Heart left ventricle (tissue), 16 donors: ENCODE data around the gene COL6A1. TPM values are rescaled to one million over a fixed set of nuclear protein-coding genes. Genes with fewer than 3 reads are reported as not detected.

ENCODE experiments used
- ATAC-seq, 4 donors: fragments of 200-7000 bp; cut with Tn5 transposase; one replicate each; pipeline ENCODE4 v1.9.1; 2020 to 2022; ENCODE audit warnings: moderate library complexity in 4 of 4, mild to moderate bottlenecking in 3 of 4, moderate number of reproducible peaks in 1 of 4
- DNase-seq, 5 donors: peaks; one replicate each; pipeline ENCODE4 v3.0.0-alpha.2; 2020
- H3K27ac ChIP-seq, 12 donors: fragments of 200-600 bp; sonication (generic) in 4 of 12; one replicate each; pipeline versions ENCODE4 v1.5.0 to v1.8.0; 2016 to 2022; ENCODE audit warnings: mild to moderate bottlenecking in 2 of 12
- H3K27me3 ChIP-seq, 9 donors: fragments of 200-600 bp; sonication (generic) in 2 of 9; one replicate each; pipeline versions ENCODE4 v1.5.1 to v1.8.0; 2016 to 2022; ENCODE audit warnings: mild to moderate bottlenecking in 3 of 9
- H3K36me3 ChIP-seq, 9 donors: fragments of 200-600 bp; sonication (generic) in 2 of 9; one replicate each; pipeline versions ENCODE4 v1.5.0 to v1.8.0; 2018 to 2022; ENCODE audit warnings: mild to moderate bottlenecking in 2 of 9
- H3K4me1 ChIP-seq, 12 donors: fragments of 200-600 bp; sonication (generic) in 4 of 12; one replicate each; pipeline versions ENCODE4 v1.5.0 to v1.8.0; 2016 to 2022; ENCODE audit warnings: mild to moderate bottlenecking in 3 of 12
- H3K4me3 ChIP-seq, 12 donors: fragments of 200-600 bp; sonication (generic) in 4 of 12; one replicate each; pipeline versions ENCODE4 v1.5.0 to v1.8.0; 2017 to 2022; ENCODE audit warnings: mild to moderate bottlenecking in 9 of 12, moderate library complexity in 4 of 12
- H3K9me3 ChIP-seq, 12 donors: fragments of 200-600 bp; sonication (generic) in 4 of 12; one replicate each; pipeline versions ENCODE4 v1.5.0 to v1.8.0; 2016 to 2022; ENCODE audit warnings: mild to moderate bottlenecking in 1 of 12
- POLR2A ChIP-seq, 2 donors: fragments of 450-650 bp; IDR thresholded peaks; one replicate each; pipeline ENCODE4 v1.6.1; 2017; ENCODE audit warnings: antibody characterized with exemption in 2 of 2, mild to moderate bottlenecking in 2 of 2, moderate library complexity in 2 of 2
- WGBS, 4 donors: extraction: QIAGEN DNeasy Blood & Tissue Kit in 2 of 4; methylation state at CpG; one replicate each; pipeline versions ENCODE4 v1.1.5 to v1.1.7; 2013 to 2018; 5-methylcytosine and 5-hydroxymethylcytosine counted together
- intact Hi-C, 10 donors: fragments of 100-400 bp; cut with DNase I; formaldehyde crosslinking; loops; one replicate each; pipeline versions ENCODE4 v1.11.1 to v1.14.2; 2022
- polyA plus RNA-seq, 2 donors: library from polyadenylated mRNA; stranded (reverse); fragments of 200-250 nt; gene quantifications; one replicate each; pipeline ENCODE4 v1.2.3, GENCODE V29; 2013
- total RNA-seq, 9 donors: library from RNA; depleted of rRNA in 2 of 9; stranded (reverse); fragments of >200 nt in 2 of 9; fragmentation: NEBNext Ultra II Directional in 3 of 9; extraction: Animal tissue kit (Norgen Biotek cat#: 25700) in 3 of 9; gene quantifications; one replicate each; pipeline versions ENCODE4 v1.1.0 to v1.2.4, GENCODE V29; 2016 to 2023
- TF ChIP-seq, protein P1 (sequence below), 12 donors: fragments of 200-600 bp; sonication (generic) in 4 of 12; IDR thresholded peaks; one replicate each; pipeline versions ENCODE4 v1.5.0 to v1.8.0; 2018 to 2022; ENCODE audit warnings: antibody characterized with exemption in 12 of 12, mild to moderate bottlenecking in 5 of 12
- donor health status: ischemic (EF 13 %, LVEDD 7.1; RV severe dilation, severe dysfunction).
- donor health status: healthy with polysubstance abuse.
- donor health status: DM: no; HTN: yes; CAD: no.
- donor health status: DM: no; HTN: no; CAD: no.
- donor health status: ischemic (EF 25% LVEDD 6.9; RV normal size, moderate dysfunction).
- donor health status: ischemic (EF 25% LVEDD 5.7; RV mildly dilated, moderate dysfunction).
- donor health status: healthy.
- donor health status: DM: yes; HTN: yes; CAD: no.
- donor health status: ischemic (EF 35%, LVEDD 5.7; RV mildly dilated, moderate dysfunction).
- donor health status: nonischemic (EF 11% LVEDD 7.7; RV severe dilation, severe dysfunction).
- donor health status: DM: yes; HTN: yes; CAD: no.
- donor health status: PGD.
- donor health status: ischemic (EF 29% LVEDD 5.4; RV normal size, mild dysfunction).
- donor health status: nonischemic (EF 23%, LVEDD 6.1; RV moderate dilation, normal function).

COL6A1 gene
- total and polyA plus RNA-seq, 11 donors = 92.4 to 385 (median 149) TPM

- intact Hi-C loops = no loop called here
- ATAC-seq = no peak
- Histone ChIP-seq H3K27ac (peak overlapping the region in 3 of 12 donors; percentile 76 to 89 (median 83)), H3K4me1 (peaks cover 0 to 23% (median 14%) of the 10 kb centered on the region in 12 donors), H3K27me3 (no peaks in the 10 kb centered on the region), H3K36me3 (no peaks in the 10 kb centered on the region), H3K4me3 (no peak overlapping the region), H3K9me3 (no peaks in the 10 kb centered on the region)
- no peak for TF ChIP-seq POLR2A (IDR thresholded peaks at IDR 0.05)
- TF ChIP-seq, protein P1, sequence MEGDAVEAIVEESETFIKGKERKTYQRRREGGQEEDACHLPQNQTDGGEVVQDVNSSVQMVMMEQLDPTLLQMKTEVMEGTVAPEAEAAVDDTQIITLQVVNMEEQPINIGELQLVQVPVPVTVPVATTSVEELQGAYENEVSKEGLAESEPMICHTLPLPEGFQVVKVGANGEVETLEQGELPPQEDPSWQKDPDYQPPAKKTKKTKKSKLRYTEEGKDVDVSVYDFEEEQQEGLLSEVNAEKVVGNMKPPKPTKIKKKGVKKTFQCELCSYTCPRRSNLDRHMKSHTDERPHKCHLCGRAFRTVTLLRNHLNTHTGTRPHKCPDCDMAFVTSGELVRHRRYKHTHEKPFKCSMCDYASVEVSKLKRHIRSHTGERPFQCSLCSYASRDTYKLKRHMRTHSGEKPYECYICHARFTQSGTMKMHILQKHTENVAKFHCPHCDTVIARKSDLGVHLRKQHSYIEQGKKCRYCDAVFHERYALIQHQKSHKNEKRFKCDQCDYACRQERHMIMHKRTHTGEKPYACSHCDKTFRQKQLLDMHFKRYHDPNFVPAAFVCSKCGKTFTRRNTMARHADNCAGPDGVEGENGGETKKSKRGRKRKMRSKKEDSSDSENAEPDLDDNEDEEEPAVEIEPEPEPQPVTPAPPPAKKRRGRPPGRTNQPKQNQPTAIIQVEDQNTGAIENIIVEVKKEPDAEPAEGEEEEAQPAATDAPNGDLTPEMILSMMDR (IDR thresholded peaks at IDR 0.05) = no peak
- DNase-seq = no peak
- 84 to 98% (median 92%) methylated on average over 11 to 22 of the region's 22 CpGs for WGBS, 4 donors
Observed at GRCh38 chr21:46050668-46051378, 69.3 kb downstream of the COL6A1 start.

DNA sequence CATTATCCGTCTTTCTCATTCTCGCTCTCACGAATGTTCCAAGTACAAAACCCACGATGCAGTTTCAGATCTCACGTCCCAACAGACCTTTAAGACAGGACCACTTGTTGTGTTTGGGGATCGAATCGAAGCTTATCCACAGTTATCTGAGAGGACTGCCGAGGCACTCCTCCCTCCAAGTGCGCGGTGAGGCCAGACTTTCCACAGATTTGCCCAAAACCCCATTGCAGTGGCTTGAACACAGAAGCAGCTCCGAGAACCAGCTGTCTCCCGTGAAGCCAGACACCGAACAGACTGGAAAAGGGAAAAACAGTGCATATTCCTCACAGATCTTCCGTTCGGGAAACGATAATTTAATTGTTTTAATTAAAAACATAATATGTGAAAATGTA, 69.8 kb downstream of the COL6A1 start:
- no peak for DNase-seq
- Histone ChIP-seq H3K9me3 (no peaks in the 10 kb centered on the region), H3K4me3 (no peak overlapping the region), H3K36me3 (no peaks in the 10 kb centered on the region), H3K27ac (peak overlapping the region in 1 of 12 donors; percentile 89), H3K27me3 (no peaks in the 10 kb centered on the region), H3K4me1 (peaks cover 0 to 29% (median 17%) of the 10 kb centered on the region in 12 donors)
- intact Hi-C loops = no loop called here
- no peak for ATAC-seq
- TF ChIP-seq, protein P1 (IDR thresholded peaks at IDR 0.05) = no peak
- no peak for TF ChIP-seq POLR2A (IDR thresholded peaks at IDR 0.05)
- 79 to 89% (median 84%) methylated on average over 16 of the region's 16 CpGs for WGBS, 4 donors

- intact Hi-C loops = no loop called here
- Histone ChIP-seq H3K36me3 (no peaks in the 10 kb centered on the region), H3K4me1 (peaks cover 0 to 36% (median 22%) of the 10 kb centered on the region in 12 donors), H3K27ac (peak overlapping the region in 1 of 12 donors; percentile 89), H3K9me3 (no peaks in the 10 kb centered on the region), H3K27me3 (peaks cover 0 to 2% (median 0%) of the 10 kb centered on the region in 9 donors), H3K4me3 (no peak overlapping the region)
- ATAC-seq (no peak), DNase-seq (no peak)
- TF ChIP-seq, protein P1 (IDR thresholded peaks at IDR 0.05) = no peak
- no peak for TF ChIP-seq POLR2A (IDR thresholded peaks at IDR 0.05)
- 89 to 96% (median 89%) methylated on average over 30 to 33 of the region's 33 CpGs for WGBS, 4 donors
Observed at GRCh38 chr21:46051821-46052675, 70.5 kb downstream of the COL6A1 start.
